Panc1 (cell line): ENCODE measurements around the gene ENTHD1. TPM values are rescaled to one million over a fixed set of nuclear protein-coding genes. Genes with fewer than 3 reads are reported as not detected.

Experiments
- ATAC-seq: fragments of 200-7000 bp; cut with Tn5 transposase; 2 replicates; pipeline ENCODE4 v1.9.1; 2020; ENCODE audit warnings: mild to moderate bottlenecking, moderate library complexity
- BruUV-seq: library from RNA; stranded (reverse); fragments of 400-500 nt; replicated peaks from 2 replicates; lab custom pipeline; 2021; lab: Mats Ljungman, UMichigan
- CTCF ChIA-PET: fragments of 300-600 bp; sonication (Branson Sonifier 250); formaldehyde crosslinking; loops from one replicate; lab custom pipeline; 2022; ENCODE audit warnings: antibody characterized with exemption; lab: Charles Lee
- POLR2A ChIA-PET: fragments of 300-600 bp; sonication (Branson Sonifier 250); formaldehyde crosslinking; loops from one replicate; lab custom pipeline; 2022; ENCODE audit warnings: antibody characterized with exemption; lab: Charles Lee
- DNase-seq: peaks from one replicate; pipeline ENCODE4 v3.0.0-alpha.2; 2010; ENCODE audit warnings: low read depth, low spot score
- H3K27ac ChIP-seq: 2 replicates; pipeline ENCODE4 v1.5.1; 2011; ENCODE audit warnings: mild to moderate bottlenecking, low read length, inconsistent platforms
- H3K27me3 ChIP-seq: fragments of 200-500 bp; sonication (Bioruptor generic); 2 replicates; pipeline ENCODE4 v1.6.0; 2014; ENCODE audit warnings: low read length, inconsistent platforms; ENCODE audit not compliant: control insufficient read depth, insufficient read depth
- H3K36me3 ChIP-seq: fragments of 200-500 bp; sonication (Bioruptor generic); 2 replicates; pipeline ENCODE4 v1.5.1; 2014; ENCODE audit warnings: inconsistent platforms, mild to moderate bottlenecking, low read length, moderate library complexity; ENCODE audit not compliant: control insufficient read depth, insufficient read depth
- H3K4me1 ChIP-seq: 2 replicates; pipeline ENCODE4 v1.5.1; 2011; ENCODE audit warnings: inconsistent platforms, mild to moderate bottlenecking, low read length, moderate library complexity; ENCODE audit not compliant: control insufficient read depth, insufficient read depth
- H3K4me3 ChIP-seq, 2 experiments: 2 replicates each; pipeline ENCODE4 v1.5.1; 2011 to 2012; ENCODE audit warnings: low read depth in 2 of 2, low read length in 2 of 2, mild to moderate bottlenecking in 2 of 2, inconsistent platforms in 1 of 2, moderate library complexity in 1 of 2
- H3K9me3 ChIP-seq: fragments of 200-500 bp; sonication (Bioruptor generic); 2 replicates; pipeline ENCODE4 v1.5.1; 2014; ENCODE audit warnings: low read depth, mild to moderate bottlenecking, inconsistent platforms, low read length, moderate library complexity; ENCODE audit not compliant: control insufficient read depth, insufficient read depth
- POLR2AphosphoS5 ChIP-seq: IDR thresholded peaks from 2 replicates; pipeline ENCODE4 v1.6.1; 2012; ENCODE audit warnings: mild to moderate bottlenecking, low read depth, low read length, moderate library complexity
- SIN3A ChIP-seq: IDR thresholded peaks from 2 replicates; pipeline ENCODE4 v1.6.1; 2012; ENCODE audit warnings: low read depth, mild to moderate bottlenecking, low read length, moderate library complexity, borderline replicate concordance; ENCODE audit not compliant: insufficient read depth
- TCF7L2 ChIP-seq: IDR thresholded peaks from 2 replicates; pipeline ENCODE4 v1.6.1; 2011; ENCODE audit warnings: mild to moderate bottlenecking, low read depth, low read length, inconsistent platforms
- in situ Hi-C: cut with HindIII; loops from 2 replicates; pipeline ENCODE4 v1.10.0; 2016; ENCODE audit warnings: low sequenced_read_pairs, low pct_unique_long_range_greater_than_20kb
- intact Hi-C: fragments of 100-400 bp; cut with micrococcal nuclease; formaldehyde crosslinking; loops from one replicate; pipeline ENCODE4 v1.10.0; 2022; ENCODE audit not compliant: unreplicated experiment
- total RNA-seq: library from RNA; stranded (reverse); gene quantifications from one replicate; pipeline ENCODE4 v1.2.1, GENCODE V29; 2021; ENCODE audit not compliant: unreplicated experiment
- TF ChIP-seq, protein P1 (sequence below): fragments of 450-650 bp; IDR thresholded peaks from 2 replicates; pipeline ENCODE4 v1.5.1; 2017; ENCODE audit warnings: mild to moderate bottlenecking
- TF ChIP-seq, protein P2 (sequence below), 2 experiments: IDR thresholded peaks; 2 replicates each; pipeline ENCODE4 v1.6.1; 2011 to 2012; ENCODE audit warnings: low read depth in 2 of 2, control low read depth in 1 of 2, low read length in 1 of 2, mild to moderate bottlenecking in 1 of 2, moderate library complexity in 1 of 2; ENCODE audit not compliant: insufficient read depth in 1 of 2

Gene ENTHD1
- total RNA-seq, 1 experiment from 2014 or later: not detected

DNA sequence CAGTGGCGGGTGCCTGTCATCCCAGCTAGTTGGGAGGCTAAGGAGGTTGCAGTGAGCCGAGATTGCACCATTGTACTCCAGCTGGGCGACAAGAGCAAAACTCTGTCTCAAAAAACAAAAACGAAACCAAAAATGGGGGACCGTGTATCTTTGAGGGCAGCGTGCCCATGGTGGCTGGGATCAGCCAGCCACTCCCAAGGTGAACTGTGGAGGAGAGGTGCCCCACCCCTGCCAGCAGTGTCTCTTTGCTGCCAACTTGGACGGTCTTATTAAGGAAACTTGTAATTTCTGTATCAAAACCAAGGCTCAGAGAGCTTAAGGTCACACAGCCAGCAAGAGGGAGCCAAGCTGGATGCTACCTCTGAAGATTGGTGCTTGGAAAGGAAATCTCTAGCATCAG lies 175.4 kb downstream of the ENTHD1 start:
- POLR2A ChIA-PET: no interaction called here

DNA sequence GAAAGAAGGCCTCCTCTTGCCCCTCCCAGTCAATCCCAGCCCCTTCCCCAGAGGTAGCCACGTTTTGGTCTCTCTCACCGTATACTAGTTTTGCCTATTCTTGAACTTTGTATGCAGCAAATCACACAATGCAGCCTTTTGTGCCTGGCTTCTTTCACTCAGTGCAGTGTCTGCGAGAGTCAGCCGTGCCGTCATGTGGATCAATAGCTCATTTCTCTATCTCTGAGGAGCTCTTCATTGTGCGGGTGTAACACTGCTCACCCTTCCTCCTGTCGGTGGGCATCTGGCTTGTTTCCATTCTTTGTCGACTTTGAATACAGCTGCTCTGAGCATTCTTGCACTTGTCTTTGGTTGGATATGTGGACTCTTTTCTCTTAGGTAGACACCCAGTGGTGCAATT lies 176.5 kb downstream of the ENTHD1 start:
- no peak overlapping the region for H3K4me3 ChIP-seq
- H3K27ac ChIP-seq: no peak overlapping the region
- DNase-seq (no peak), ATAC-seq (no peak)
- H3K4me1 ChIP-seq: no peaks in the 10 kb centered on the region
- intact Hi-C loops (no loop called here), in situ Hi-C loops (no loop called here)
- no peaks in the 10 kb centered on the region for H3K36me3 ChIP-seq
- ChIA-PET POLR2A (no interaction called here), CTCF (no interaction called here)
- H3K27me3 ChIP-seq: no peaks in the 10 kb centered on the region
- no peaks in the 10 kb centered on the region for H3K9me3 ChIP-seq
- BruUV-seq: no TSS peak
- TF ChIP-seq TCF7L2 (no peak), POLR2AphosphoS5 (no peak)

More for the DNA sequence above, 175.4 kb downstream of the ENTHD1 start:
- no peaks in the 10 kb centered on the region for H3K4me1 ChIP-seq
- no peaks in the 10 kb centered on the region for H3K27me3 ChIP-seq
- CTCF ChIA-PET: no interaction called here
- ATAC-seq (no peak), DNase-seq (no peak)
- intact Hi-C loops: no loop called here
- H3K9me3 ChIP-seq: no peaks in the 10 kb centered on the region
- H3K36me3 ChIP-seq: no peaks in the 10 kb centered on the region
- BruUV-seq: no TSS peak
- in situ Hi-C loops: no loop called here
- no peak overlapping the region for H3K4me3 ChIP-seq
- TF ChIP-seq TCF7L2: no peak
- TF ChIP-seq, protein P1, sequence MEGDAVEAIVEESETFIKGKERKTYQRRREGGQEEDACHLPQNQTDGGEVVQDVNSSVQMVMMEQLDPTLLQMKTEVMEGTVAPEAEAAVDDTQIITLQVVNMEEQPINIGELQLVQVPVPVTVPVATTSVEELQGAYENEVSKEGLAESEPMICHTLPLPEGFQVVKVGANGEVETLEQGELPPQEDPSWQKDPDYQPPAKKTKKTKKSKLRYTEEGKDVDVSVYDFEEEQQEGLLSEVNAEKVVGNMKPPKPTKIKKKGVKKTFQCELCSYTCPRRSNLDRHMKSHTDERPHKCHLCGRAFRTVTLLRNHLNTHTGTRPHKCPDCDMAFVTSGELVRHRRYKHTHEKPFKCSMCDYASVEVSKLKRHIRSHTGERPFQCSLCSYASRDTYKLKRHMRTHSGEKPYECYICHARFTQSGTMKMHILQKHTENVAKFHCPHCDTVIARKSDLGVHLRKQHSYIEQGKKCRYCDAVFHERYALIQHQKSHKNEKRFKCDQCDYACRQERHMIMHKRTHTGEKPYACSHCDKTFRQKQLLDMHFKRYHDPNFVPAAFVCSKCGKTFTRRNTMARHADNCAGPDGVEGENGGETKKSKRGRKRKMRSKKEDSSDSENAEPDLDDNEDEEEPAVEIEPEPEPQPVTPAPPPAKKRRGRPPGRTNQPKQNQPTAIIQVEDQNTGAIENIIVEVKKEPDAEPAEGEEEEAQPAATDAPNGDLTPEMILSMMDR: no peak
- TF ChIP-seq POLR2AphosphoS5: no peak
- TF ChIP-seq SIN3A: no peak
- TF ChIP-seq, protein P2, sequence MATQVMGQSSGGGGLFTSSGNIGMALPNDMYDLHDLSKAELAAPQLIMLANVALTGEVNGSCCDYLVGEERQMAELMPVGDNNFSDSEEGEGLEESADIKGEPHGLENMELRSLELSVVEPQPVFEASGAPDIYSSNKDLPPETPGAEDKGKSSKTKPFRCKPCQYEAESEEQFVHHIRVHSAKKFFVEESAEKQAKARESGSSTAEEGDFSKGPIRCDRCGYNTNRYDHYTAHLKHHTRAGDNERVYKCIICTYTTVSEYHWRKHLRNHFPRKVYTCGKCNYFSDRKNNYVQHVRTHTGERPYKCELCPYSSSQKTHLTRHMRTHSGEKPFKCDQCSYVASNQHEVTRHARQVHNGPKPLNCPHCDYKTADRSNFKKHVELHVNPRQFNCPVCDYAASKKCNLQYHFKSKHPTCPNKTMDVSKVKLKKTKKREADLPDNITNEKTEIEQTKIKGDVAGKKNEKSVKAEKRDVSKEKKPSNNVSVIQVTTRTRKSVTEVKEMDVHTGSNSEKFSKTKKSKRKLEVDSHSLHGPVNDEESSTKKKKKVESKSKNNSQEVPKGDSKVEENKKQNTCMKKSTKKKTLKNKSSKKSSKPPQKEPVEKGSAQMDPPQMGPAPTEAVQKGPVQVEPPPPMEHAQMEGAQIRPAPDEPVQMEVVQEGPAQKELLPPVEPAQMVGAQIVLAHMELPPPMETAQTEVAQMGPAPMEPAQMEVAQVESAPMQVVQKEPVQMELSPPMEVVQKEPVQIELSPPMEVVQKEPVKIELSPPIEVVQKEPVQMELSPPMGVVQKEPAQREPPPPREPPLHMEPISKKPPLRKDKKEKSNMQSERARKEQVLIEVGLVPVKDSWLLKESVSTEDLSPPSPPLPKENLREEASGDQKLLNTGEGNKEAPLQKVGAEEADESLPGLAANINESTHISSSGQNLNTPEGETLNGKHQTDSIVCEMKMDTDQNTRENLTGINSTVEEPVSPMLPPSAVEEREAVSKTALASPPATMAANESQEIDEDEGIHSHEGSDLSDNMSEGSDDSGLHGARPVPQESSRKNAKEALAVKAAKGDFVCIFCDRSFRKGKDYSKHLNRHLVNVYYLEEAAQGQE (IDR thresholded peaks at IDR 0.05; ENCODE audit: insufficient read depth in 1 of 2, low read depth in 2 of 2, low read length in 1 of 2): no peak
- H3K27ac ChIP-seq: no peak overlapping the region

DNA sequence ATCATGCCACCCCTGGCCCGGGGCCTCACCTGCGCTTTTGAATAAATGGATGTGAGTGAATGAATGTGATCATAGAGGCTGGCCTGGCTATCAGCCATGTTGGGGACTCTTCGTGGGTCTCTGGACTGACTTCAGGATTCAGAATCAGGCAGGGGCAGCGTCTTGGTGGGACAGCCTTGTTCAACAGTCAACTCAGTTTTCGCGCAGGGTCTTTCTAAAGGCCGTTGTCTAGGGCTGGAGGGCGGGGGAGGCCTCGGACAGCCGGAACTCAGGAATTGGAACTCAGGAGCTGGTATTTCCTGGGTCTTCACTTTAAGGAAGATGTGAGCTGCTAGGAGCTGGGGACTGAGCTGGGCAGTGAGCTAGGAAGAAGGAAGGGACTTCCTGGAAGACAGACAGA lies 177.0 kb downstream of the ENTHD1 start:
- in situ Hi-C loops (no loop called here), intact Hi-C loops (no loop called here)
- no TSS peak for BruUV-seq
- H3K4me3 ChIP-seq: no peak overlapping the region
- POLR2A ChIA-PET: no interaction called here
- ATAC-seq (no peak), DNase-seq (no peak)
- H3K27me3 ChIP-seq: no peaks in the 10 kb centered on the region
- H3K27ac ChIP-seq: no peak overlapping the region
- TF ChIP-seq, protein P1: no peak
- TF ChIP-seq SIN3A (no peak), POLR2AphosphoS5 (no peak), TCF7L2 (no peak)
- TF ChIP-seq, protein P2 (IDR thresholded peaks at IDR 0.05; ENCODE audit: insufficient read depth in 1 of 2, low read depth in 2 of 2, low read length in 1 of 2): no peak
- CTCF ChIA-PET: no interaction called here
- H3K4me1 ChIP-seq: no peaks in the 10 kb centered on the region
- no peaks in the 10 kb centered on the region for H3K36me3 ChIP-seq
- no peaks in the 10 kb centered on the region for H3K9me3 ChIP-seq
